ENCODE data around the gene FAM168A. TPM values are rescaled to one million over a fixed set of nuclear protein-coding genes. Genes with fewer than 3 reads are reported as not detected.
A peak's percentile ranks its signal among the peaks of the same experiment; 100 is the strongest.

The FAM168A gene
- total RNA-seq, 1 experiment from 2014 or later: 5.0 TPM

GRCh38 chr11:73380331-73380730 is 217.6 kb downstream of the FAM168A start:
- no peak for DNase-seq (ENCODE audit: extremely low read depth, low read depth)

GRCh38 chr11:73379189-73379880 is 218.6 kb downstream of the FAM168A start:
- DNase-seq (ENCODE audit: extremely low read depth, low read depth): no peak

GRCh38 chr11:73376803-73377629 is 220.9 kb downstream of the FAM168A start:
- DNase-seq (ENCODE audit: extremely low read depth, low read depth): peak; percentile 5

- peak; percentile 83 for DNase-seq (ENCODE audit: extremely low read depth, low read depth)
These were observed 221.6 kb downstream of the FAM168A start, which contains the start of gene RELT for GRCh38 chr11:73376160-73376802. Gene RELT, plus strand, starts transcription at chr11:73376399. Its CDS starts 12,738 bp downstream, at chr11:73389137.

- no peak for DNase-seq (ENCODE audit: extremely low read depth, low read depth)
These were observed 222.1 kb downstream of the FAM168A start for GRCh38 chr11:73375830-73376159.

- no peak for DNase-seq (ENCODE audit: extremely low read depth, low read depth)
These were observed 223.8 kb downstream of the FAM168A start for GRCh38 chr11:73374151-73374550.

- DNase-seq (ENCODE audit: extremely low read depth, low read depth): no peak
These were observed 225.4 kb downstream of the FAM168A start for GRCh38 chr11:73372375-73372993.

GRCh38 chr11:73367482-73368024 is 230.4 kb downstream of the FAM168A start:
- DNase-seq (ENCODE audit: extremely low read depth, low read depth): no peak

GRCh38 chr11:73366953-73367352 is 231.0 kb downstream of the FAM168A start:
- DNase-seq (ENCODE audit: extremely low read depth, low read depth): no peak

GRCh38 chr11:73366265-73366610 is 231.7 kb downstream of the FAM168A start:
- DNase-seq (ENCODE audit: extremely low read depth, low read depth): no peak

GRCh38 chr11:73365352-73366264 is 232.3 kb downstream of the FAM168A start:
- no peak for DNase-seq (ENCODE audit: extremely low read depth, low read depth)

GRCh38 chr11:73363147-73363546 is 234.8 kb downstream of the FAM168A start:
- no peak for DNase-seq (ENCODE audit: extremely low read depth, low read depth)

GRCh38 chr11:73361953-73362776 is 235.7 kb downstream of the FAM168A start:
- DNase-seq (ENCODE audit: extremely low read depth, low read depth): no peak

- DNase-seq (ENCODE audit: extremely low read depth, low read depth): no peak
These were observed 237.1 kb downstream of the FAM168A start for GRCh38 chr11:73360743-73361369.

GRCh38 chr11:73359930-73360742 is 237.8 kb downstream of the FAM168A start:
- peak; percentile 6 for DNase-seq (ENCODE audit: extremely low read depth, low read depth)

- no peak for DNase-seq (ENCODE audit: extremely low read depth, low read depth)
These were observed 238.6 kb downstream of the FAM168A start for GRCh38 chr11:73359341-73359740.

- no peak for DNase-seq (ENCODE audit: extremely low read depth, low read depth)
These were observed 239.8 kb downstream of the FAM168A start for GRCh38 chr11:73358071-73358470.

Data from NCI-H460 (cell line).